AG04449 (cell line): ENCODE measurements around the gene MAP3K4.
A peak's percentile ranks its signal among the peaks of the same experiment; 100 is the strongest.
"Not testable (repeated sequence)": the region's sequence is repeated elsewhere in the genome, so short reads cannot be mapped to it uniquely, and the experiment has no call there.

Experiments used
- CTCF ChIA-PET: fragments of 350-600 bp; formaldehyde crosslinking; extraction: SDS; loops from one replicate; lab custom pipeline; 2021; ENCODE audit warnings: antibody characterized with exemption; lab: Yijun Ruan, JAX
- POLR2A ChIA-PET: fragments of 400-600, 350-600 bp; formaldehyde crosslinking; extraction: SDS; loops from one replicate; lab custom pipeline; 2020; ENCODE audit warnings: antibody characterized with exemption, inconsistent platforms; lab: Yijun Ruan, JAX
- DNase-seq: peaks from one replicate; pipeline ENCODE4 v3.0.0-alpha.2; 2010; ENCODE audit warnings: low read depth, low spot score
- H3K4me3 ChIP-seq: 2 replicates; pipeline ENCODE4 v1.5.1; 2011; ENCODE audit warnings: low read depth, mild to moderate bottlenecking, control low read depth, low read length
- CTCF ChIP-seq: IDR thresholded peaks from one replicate; pipeline ENCODE4 v1.5.1; 2011; ENCODE audit warnings: mild to moderate bottlenecking, moderate library complexity, low read length, control low read depth, inconsistent platforms; ENCODE audit not compliant: insufficient read depth; ENCODE audit errors: missing control alignments

MAP3K4 gene

GRCh38 chr6:160974304-160974771, 17.2 kb upstream of the MAP3K4 start:
- no peak for TF ChIP-seq CTCF
- ChIA-PET CTCF (interaction anchor here (0.7 to 1.7 kb wide), 3 partner anchors 15 to 63 kb away, joined by 3 to 5 read pairs (median 3); no protein-coding TSS in a partner anchor), POLR2A (interaction anchor here (0.5 to 1.3 kb wide), 2 partner anchors 55 to 299 kb away, joined by 3 to 4 read pairs; partner anchors contain the start of gene AGPAT4)
- no peak overlapping the region for H3K4me3 ChIP-seq
- DNase-seq, result peak; percentile 96

DNA sequence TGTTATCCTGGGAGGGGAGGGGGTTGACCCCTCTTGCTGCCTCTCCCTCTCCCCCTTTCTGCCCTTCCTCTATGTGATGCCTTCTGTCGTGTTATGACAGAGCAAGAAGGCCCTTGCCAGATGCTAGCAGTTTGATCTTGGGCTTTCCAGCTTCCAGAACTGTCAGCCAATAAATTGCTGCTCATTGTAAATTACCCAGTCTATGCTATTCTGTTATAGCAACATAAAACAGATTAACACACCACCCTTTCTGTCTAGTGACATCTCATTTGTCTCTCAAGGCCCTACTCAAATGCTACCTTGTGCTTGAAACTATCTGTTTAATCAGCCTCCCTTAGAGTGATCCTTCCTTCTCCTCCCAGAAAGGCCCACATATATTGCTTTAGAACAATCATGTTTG, 16.4 kb upstream of the MAP3K4 start:
- ChIA-PET POLR2A (interaction anchor here (1.3 kb wide), 1 partner anchor 54 kb away, joined by 4 read pairs; no protein-coding TSS in a partner anchor), CTCF (interaction anchor here (1.1 to 3.0 kb wide), 2 partner anchors 17 to 47 kb away, joined by 3 to 9 read pairs; partner anchors contain the start of gene MAP3K4)
- TF ChIP-seq CTCF, result no peak
- no peak for DNase-seq
- H3K4me3 ChIP-seq, result no peak overlapping the region

- CTCF ChIA-PET, result interaction anchor here (1.1 to 3.0 kb wide), 2 partner anchors 16 to 47 kb away, joined by 3 to 9 read pairs; partner anchors contain the start of gene MAP3K4
- DNase-seq, POLR2A ChIA-PET, H3K4me3 ChIP-seq: not testable (repeated sequence)
Observed at GRCh38 chr6:160975961-160976360, 15.6 kb upstream of the MAP3K4 start.

- ChIA-PET CTCF (interaction anchor here (0.7 to 1.8 kb wide), 4 partner anchors 12 to 1290 kb away, joined by 3 to 7 read pairs (median 4); no protein-coding TSS in a partner anchor), POLR2A (no interaction called here)
- no peak overlapping the region for H3K4me3 ChIP-seq
- peak; percentile 37 for DNase-seq
- TF ChIP-seq CTCF, result no peak
Observed at GRCh38 chr6:160978141-160978901, 13.2 kb upstream of the MAP3K4 start.

- no peak for TF ChIP-seq CTCF
- no peak for DNase-seq
- no peak overlapping the region for H3K4me3 ChIP-seq
- CTCF ChIA-PET, result interaction anchor here (0.7 to 1.8 kb wide), 3 partner anchors 11 to 1291 kb away, joined by 3 to 7 read pairs (median 3); no protein-coding TSS in a partner anchor
- POLR2A ChIA-PET, result no interaction called here
Observed at GRCh38 chr6:160979061-160979708, 12.4 kb upstream of the MAP3K4 start.

DNA sequence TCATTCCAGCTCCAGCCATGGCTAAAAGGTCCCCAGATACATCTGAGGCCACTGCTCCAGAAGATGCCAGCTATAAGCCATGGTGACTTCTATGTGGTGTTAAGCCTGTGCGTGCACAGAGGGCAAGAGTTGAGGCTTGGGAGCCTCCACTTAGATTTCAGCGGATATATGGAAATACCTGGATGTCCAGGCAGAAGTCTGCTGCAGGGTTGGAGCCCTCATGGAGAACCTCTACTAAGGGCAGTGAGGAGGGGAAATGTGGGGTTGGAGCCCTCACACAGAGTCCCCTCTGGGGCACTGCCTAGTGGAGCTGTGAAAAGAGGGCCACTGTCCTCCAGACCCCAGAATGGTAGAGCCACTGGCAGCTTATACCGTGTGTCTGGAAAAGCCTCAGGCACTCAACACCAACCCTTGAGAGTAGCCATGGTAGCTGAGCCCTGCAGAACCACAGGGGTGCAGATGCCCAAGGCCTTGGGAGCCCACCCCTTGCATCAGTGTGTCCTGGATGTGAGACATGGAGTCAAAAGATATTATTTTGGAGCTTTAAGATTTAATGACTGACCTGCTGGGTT, 8.1 kb upstream of the MAP3K4 start:
- POLR2A ChIA-PET, DNase-seq, H3K4me3 ChIP-seq: not testable (repeated sequence)
- CTCF ChIA-PET, result interaction anchor here (1.1 kb wide), 1 partner anchor 9 kb away, joined by 3 read pairs; no protein-coding TSS in a partner anchor
